Adrenal gland (tissue), 5 donors: ENCODE data around the gene ARHGEF7.

Experiments used
- POLR2A ChIP-seq, 2 donors: fragments of 450-650 bp; IDR thresholded peaks; one replicate each; pipeline ENCODE4 v1.6.1; 2017; ENCODE audit warnings: antibody characterized with exemption in 2 of 2, mild to moderate bottlenecking in 2 of 2, moderate library complexity in 1 of 2
- TF ChIP-seq, protein P1 (sequence below), 6 experiments: fragments of 450-650 bp in 4 of 6; fragments of 200-600 bp in 2 of 6; sonication (generic) in 1 of 6; IDR thresholded peaks; 1 replicate in 5 of 6; 2 replicates in 1 of 6; pipeline versions ENCODE4 v1.5.1 to v1.8.0; 2016 to 2021; ENCODE audit warnings: antibody characterized with exemption in 6 of 6, mild to moderate bottlenecking in 2 of 6, moderate library complexity in 1 of 6
- donor health status: DM: no; HTN: no; CAD: no.

DNA sequence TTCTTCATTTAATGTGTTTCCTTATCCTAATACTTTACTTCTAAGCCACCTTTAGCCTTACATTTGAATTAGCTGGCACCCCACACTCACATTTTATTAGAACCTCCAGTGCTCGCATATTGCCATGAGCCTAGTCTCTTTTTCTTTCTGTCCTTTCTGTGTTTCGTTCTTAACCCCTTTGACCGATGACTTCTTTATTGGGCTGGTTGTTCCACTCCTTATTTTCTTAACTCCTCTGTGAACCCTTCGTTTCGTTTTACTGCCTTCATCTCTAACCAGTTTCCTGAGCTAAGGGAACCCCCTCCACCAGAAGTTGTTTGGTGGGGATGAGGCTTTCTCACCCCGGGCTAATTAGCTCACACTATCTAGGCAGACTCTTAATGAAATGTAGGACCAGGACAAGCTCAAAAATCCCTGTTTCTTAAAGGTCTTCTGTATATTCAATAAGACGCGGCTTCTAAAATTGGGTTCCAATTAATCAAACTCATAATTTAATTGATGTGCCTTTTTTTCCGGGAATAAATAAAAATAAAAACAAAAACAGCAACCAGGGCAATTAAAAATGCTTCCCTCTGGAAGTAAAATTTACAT lies 19.1 kb upstream of the ARHGEF7 start:
- TF ChIP-seq, protein P1, sequence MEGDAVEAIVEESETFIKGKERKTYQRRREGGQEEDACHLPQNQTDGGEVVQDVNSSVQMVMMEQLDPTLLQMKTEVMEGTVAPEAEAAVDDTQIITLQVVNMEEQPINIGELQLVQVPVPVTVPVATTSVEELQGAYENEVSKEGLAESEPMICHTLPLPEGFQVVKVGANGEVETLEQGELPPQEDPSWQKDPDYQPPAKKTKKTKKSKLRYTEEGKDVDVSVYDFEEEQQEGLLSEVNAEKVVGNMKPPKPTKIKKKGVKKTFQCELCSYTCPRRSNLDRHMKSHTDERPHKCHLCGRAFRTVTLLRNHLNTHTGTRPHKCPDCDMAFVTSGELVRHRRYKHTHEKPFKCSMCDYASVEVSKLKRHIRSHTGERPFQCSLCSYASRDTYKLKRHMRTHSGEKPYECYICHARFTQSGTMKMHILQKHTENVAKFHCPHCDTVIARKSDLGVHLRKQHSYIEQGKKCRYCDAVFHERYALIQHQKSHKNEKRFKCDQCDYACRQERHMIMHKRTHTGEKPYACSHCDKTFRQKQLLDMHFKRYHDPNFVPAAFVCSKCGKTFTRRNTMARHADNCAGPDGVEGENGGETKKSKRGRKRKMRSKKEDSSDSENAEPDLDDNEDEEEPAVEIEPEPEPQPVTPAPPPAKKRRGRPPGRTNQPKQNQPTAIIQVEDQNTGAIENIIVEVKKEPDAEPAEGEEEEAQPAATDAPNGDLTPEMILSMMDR (IDR thresholded peaks at IDR 0.05): no peak
- TF ChIP-seq POLR2A (IDR thresholded peaks at IDR 0.05): no peak
